ENCODE data around the gene OR6C2. TPM values are rescaled to one million over a fixed set of nuclear protein-coding genes. Genes with fewer than 3 reads are reported as not detected.
"Not testable (repeated sequence)": the region's sequence is repeated elsewhere in the genome, so short reads cannot be mapped to it uniquely, and the experiment has no call there.

Gene OR6C2
- total RNA-seq, 2 experiments from 2014 or later, result not detected

DNA sequence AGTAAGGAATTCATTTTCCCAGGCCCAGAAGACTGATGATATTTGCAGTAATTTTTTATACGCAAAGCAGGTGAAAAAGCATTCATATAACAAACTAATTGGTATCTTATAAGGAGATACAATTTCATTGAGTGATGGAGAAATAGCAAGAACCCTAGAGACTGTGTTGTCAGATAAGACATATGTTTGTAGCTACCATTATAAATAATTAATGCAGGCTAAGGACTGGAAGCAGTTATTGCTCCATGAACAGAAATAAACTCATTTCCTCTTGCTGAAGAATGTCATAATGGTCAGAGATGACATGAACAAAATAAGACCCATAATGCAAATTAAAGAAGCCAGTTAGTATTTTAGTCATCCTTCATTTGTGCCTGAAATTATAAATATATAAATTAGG is 1.5 kb downstream of the OR6C2 start:
- CTCF ChIA-PET (ENCODE audit: unreplicated experiment), result no interaction called here
- BruUV-seq (replicated peaks), result no TSS peak
- intact Hi-C loops (cut with micrococcal nuclease; ENCODE audit: unreplicated experiment), result loop anchor here (5.0 kb wide), 1 partner anchor 172 kb away; no protein-coding TSS in a partner anchor

DNA sequence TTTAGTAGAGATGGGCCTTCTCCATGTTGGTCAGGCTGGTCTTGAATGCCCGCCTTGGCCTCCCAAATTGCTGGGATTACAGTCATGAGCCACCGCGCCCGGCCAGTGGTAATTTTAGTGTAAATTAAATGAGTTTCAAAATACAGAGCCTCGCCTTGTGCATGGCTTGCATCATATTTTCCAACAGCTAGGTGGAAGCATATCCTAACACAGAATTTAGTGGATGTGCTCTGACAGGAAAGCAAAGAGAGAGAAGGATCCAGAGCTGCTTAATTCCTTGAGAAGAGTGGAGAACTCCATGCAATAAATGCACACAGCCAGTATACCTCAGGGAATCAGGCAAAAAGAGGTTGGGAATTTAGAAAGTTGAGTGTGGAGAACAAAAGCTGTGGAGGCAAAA is 2.5 kb downstream of the OR6C2 start:
- Histone ChIP-seq H3K79me2 (ENCODE audit: insufficient read depth, low read depth, low read length) (no peaks in the 10 kb centered on the region), H3K4me1 (ENCODE audit: insufficient read depth, low read length, poor library complexity, severe bottlenecking) (no peaks in the 10 kb centered on the region), H3K4me3 (ENCODE audit: low read depth, low read length, poor library complexity, severe bottlenecking) (no peak overlapping the region), H3K9me2 (ENCODE audit: insufficient read depth, low read length) (peaks cover 2% of the 10 kb centered on the region; the same call in 1 of the 2 replicates), H3K9me3 (ENCODE audit: low read length) (no peaks in the 10 kb centered on the region), H3K27ac (ENCODE audit: low read depth, low read length, poor library complexity, severe bottlenecking) (no peak overlapping the region), H2AFZ (ENCODE audit: low read length) (no peak overlapping the region), H4K20me1 (ENCODE audit: insufficient read depth, low read length) (no peaks in the 10 kb centered on the region), H3K36me3 (ENCODE audit: insufficient read depth, low read length) (no peaks in the 10 kb centered on the region), H3K4me2 (ENCODE audit: low read length) (no peak overlapping the region)
- ChIA-PET POLR2A (no interaction called here), CTCF (ENCODE audit: unreplicated experiment) (no interaction called here)
- intact Hi-C loops (cut with micrococcal nuclease; ENCODE audit: unreplicated experiment), result loop anchor here (5.0 kb wide), 1 partner anchor 171 kb away; no protein-coding TSS in a partner anchor
- BruUV-seq (replicated peaks), result no TSS peak
- no peak for DNase-seq (ENCODE audit: low spot score)
- TF ChIP-seq EZH2phosphoT487 (IDR thresholded peaks at IDR 0.05; ENCODE audit: borderline replicate concordance, low read depth, low read length), result no peak
- TF ChIP-seq, protein P1, sequence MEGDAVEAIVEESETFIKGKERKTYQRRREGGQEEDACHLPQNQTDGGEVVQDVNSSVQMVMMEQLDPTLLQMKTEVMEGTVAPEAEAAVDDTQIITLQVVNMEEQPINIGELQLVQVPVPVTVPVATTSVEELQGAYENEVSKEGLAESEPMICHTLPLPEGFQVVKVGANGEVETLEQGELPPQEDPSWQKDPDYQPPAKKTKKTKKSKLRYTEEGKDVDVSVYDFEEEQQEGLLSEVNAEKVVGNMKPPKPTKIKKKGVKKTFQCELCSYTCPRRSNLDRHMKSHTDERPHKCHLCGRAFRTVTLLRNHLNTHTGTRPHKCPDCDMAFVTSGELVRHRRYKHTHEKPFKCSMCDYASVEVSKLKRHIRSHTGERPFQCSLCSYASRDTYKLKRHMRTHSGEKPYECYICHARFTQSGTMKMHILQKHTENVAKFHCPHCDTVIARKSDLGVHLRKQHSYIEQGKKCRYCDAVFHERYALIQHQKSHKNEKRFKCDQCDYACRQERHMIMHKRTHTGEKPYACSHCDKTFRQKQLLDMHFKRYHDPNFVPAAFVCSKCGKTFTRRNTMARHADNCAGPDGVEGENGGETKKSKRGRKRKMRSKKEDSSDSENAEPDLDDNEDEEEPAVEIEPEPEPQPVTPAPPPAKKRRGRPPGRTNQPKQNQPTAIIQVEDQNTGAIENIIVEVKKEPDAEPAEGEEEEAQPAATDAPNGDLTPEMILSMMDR (conservative IDR thresholded peaks at IDR 0.05; ENCODE audit: low read length), result peak; percentile 32; the same call in 1 of the 2 replicates

More for the DNA sequence above, 1.5 kb downstream of the OR6C2 start:
- Histone ChIP-seq H3K36me3 (ENCODE audit: insufficient read depth, low read length) (no peaks in the 10 kb centered on the region), H3K79me2 (ENCODE audit: insufficient read depth, low read depth, low read length) (no peaks in the 10 kb centered on the region), H3K9me2 (ENCODE audit: insufficient read depth, low read length) (no peaks in the 10 kb centered on the region), H4K20me1 (ENCODE audit: insufficient read depth, low read length) (no peaks in the 10 kb centered on the region), H3K4me2 (ENCODE audit: low read length) (no peak overlapping the region), H3K9me3 (ENCODE audit: low read length) (no peaks in the 10 kb centered on the region), H3K4me1 (ENCODE audit: insufficient read depth, low read length, poor library complexity, severe bottlenecking) (no peaks in the 10 kb centered on the region), H2AFZ (ENCODE audit: low read length) (no peak overlapping the region), H3K4me3 (ENCODE audit: low read depth, low read length, poor library complexity, severe bottlenecking) (no peak overlapping the region), H3K27ac (ENCODE audit: low read depth, low read length, poor library complexity, severe bottlenecking) (no peak overlapping the region)
- no peak for DNase-seq (ENCODE audit: low spot score)
- POLR2A ChIA-PET, result interaction anchor here (0.7 kb wide), 1 partner anchor 11 kb away, joined by 3 read pairs; no protein-coding TSS in a partner anchor
- no peak for TF ChIP-seq EZH2phosphoT487 (IDR thresholded peaks at IDR 0.05; ENCODE audit: borderline replicate concordance, low read depth, low read length)
- TF ChIP-seq, protein P1 (conservative IDR thresholded peaks at IDR 0.05; ENCODE audit: low read length), result no peak

DNA sequence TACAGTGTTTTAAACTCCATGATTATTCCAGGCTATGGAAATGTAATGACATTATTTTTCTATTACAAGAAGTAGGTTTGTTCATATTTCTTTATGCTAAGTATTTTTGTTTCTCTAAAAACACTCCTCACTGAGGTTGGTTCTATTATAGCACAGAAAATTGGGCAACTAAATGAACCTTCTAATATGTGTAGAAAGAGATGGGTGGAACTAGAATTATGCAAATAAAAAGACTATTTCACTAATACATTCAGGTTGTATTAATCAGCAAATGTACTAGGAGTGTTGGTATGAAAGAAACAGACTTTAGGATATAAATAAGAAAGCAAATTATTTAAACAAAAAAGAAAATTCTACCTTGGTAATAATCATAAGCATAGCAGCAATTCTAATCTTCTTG is 4.9 kb downstream of the OR6C2 start:
- no peaks in the 10 kb centered on the region for H3K79me2 ChIP-seq (ENCODE audit: insufficient read depth, low read depth, low read length)
- intact Hi-C loops (cut with micrococcal nuclease; ENCODE audit: unreplicated experiment), result loop anchor here (5.0 kb wide), 1 partner anchor 168 kb away; no protein-coding TSS in a partner anchor
- DNase-seq (ENCODE audit: low spot score), result no peak
- H3K4me2 ChIP-seq (ENCODE audit: low read length), result no peak overlapping the region
- H2AFZ ChIP-seq (ENCODE audit: low read length), result no peak overlapping the region
- no peak overlapping the region for H3K27ac ChIP-seq (ENCODE audit: low read depth, low read length, poor library complexity, severe bottlenecking)
- no TSS peak for BruUV-seq (replicated peaks)
- ChIA-PET POLR2A (interaction anchor here (0.7 kb wide), 1 partner anchor 9 kb away, joined by 4 read pairs; no protein-coding TSS in a partner anchor), CTCF (ENCODE audit: unreplicated experiment) (no interaction called here)
- H4K20me1 ChIP-seq (ENCODE audit: insufficient read depth, low read length), result no peaks in the 10 kb centered on the region
- TF ChIP-seq, protein P1 (conservative IDR thresholded peaks at IDR 0.05; ENCODE audit: low read length), result no peak
- no peak for TF ChIP-seq EZH2phosphoT487 (IDR thresholded peaks at IDR 0.05; ENCODE audit: borderline replicate concordance, low read depth, low read length)
- no peak overlapping the region for H3K4me3 ChIP-seq (ENCODE audit: low read depth, low read length, poor library complexity, severe bottlenecking)
- peaks cover 5% of the 10 kb centered on the region; the same call in 1 of the 2 replicates for H3K9me2 ChIP-seq (ENCODE audit: insufficient read depth, low read length)
- H3K4me1 ChIP-seq (ENCODE audit: insufficient read depth, low read length, poor library complexity, severe bottlenecking), result no peaks in the 10 kb centered on the region
- H3K9me3 ChIP-seq (ENCODE audit: low read length), result no peaks in the 10 kb centered on the region
- no peaks in the 10 kb centered on the region for H3K36me3 ChIP-seq (ENCODE audit: insufficient read depth, low read length)

DNA sequence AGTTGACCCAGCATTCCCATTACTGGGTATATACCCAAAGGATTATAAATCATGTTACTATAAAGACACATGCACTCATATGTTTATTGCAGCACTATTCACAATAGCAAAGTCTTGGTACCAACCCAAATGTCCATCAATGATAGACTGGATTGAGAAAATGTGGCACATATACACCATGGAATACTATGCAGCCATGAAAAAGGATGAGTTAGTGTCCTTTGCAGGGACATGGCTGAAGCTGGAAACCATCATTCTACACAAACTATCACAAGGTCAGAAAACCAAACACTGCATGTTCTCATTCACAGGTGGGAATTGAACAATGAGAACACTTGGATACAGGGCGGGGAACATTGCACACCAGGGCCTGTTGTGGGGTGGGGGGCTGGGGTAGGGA is 21.1 kb downstream of the OR6C2 start:
- H3K79me2 ChIP-seq (ENCODE audit: insufficient read depth, low read depth, low read length); H3K9me3 ChIP-seq (ENCODE audit: low read length); H3K27ac ChIP-seq (ENCODE audit: low read depth, low read length, poor library complexity, severe bottlenecking); H3K4me3 ChIP-seq (ENCODE audit: low read depth, low read length, poor library complexity, severe bottlenecking); H4K20me1 ChIP-seq (ENCODE audit: insufficient read depth, low read length); POLR2A ChIA-PET; CTCF ChIA-PET (ENCODE audit: unreplicated experiment); H3K36me3 ChIP-seq (ENCODE audit: insufficient read depth, low read length); DNase-seq (ENCODE audit: low spot score); intact Hi-C loops (cut with micrococcal nuclease; ENCODE audit: unreplicated experiment); H3K9me2 ChIP-seq (ENCODE audit: insufficient read depth, low read length); H3K4me2 ChIP-seq (ENCODE audit: low read length); H2AFZ ChIP-seq (ENCODE audit: low read length); BruUV-seq (replicated peaks): not testable (repeated sequence)
- peaks cover 20% of the 10 kb centered on the region for H3K4me1 ChIP-seq (ENCODE audit: insufficient read depth, low read length, poor library complexity, severe bottlenecking)

All from OCI-LY7 (cell line).